DMS153 (cell line): ENCODE results near the gene VASH1.

Experiments used
- DNase-seq: peaks from one replicate; lab custom pipeline; 2025; lab: John Stamatoyannopoulos, UW

VASH1 gene

GRCh38 chr14:76832503-76832988 is 71.3 kb downstream of the VASH1 start:
- no peak for DNase-seq
